NCI-H2081 (cell line): ENCODE measurements around the gene TMEM221.
"Not testable (repeated sequence)": the region's sequence is repeated elsewhere in the genome, so short reads cannot be mapped to it uniquely, and the experiment has no call there.

Experiments
- DNase-seq, 2 experiments: peaks; one replicate each; lab custom pipeline; 2025; lab: John Stamatoyannopoulos, UW

The TMEM221 gene

GRCh38 chr19:17448131-17448967 lies at the start of gene TMEM221:
Gene TMEM221 (minus strand): TSS chr19:17448668. CDS start chr19:17448462, 206 bp downstream.
- DNase-seq: no peak

DNA sequence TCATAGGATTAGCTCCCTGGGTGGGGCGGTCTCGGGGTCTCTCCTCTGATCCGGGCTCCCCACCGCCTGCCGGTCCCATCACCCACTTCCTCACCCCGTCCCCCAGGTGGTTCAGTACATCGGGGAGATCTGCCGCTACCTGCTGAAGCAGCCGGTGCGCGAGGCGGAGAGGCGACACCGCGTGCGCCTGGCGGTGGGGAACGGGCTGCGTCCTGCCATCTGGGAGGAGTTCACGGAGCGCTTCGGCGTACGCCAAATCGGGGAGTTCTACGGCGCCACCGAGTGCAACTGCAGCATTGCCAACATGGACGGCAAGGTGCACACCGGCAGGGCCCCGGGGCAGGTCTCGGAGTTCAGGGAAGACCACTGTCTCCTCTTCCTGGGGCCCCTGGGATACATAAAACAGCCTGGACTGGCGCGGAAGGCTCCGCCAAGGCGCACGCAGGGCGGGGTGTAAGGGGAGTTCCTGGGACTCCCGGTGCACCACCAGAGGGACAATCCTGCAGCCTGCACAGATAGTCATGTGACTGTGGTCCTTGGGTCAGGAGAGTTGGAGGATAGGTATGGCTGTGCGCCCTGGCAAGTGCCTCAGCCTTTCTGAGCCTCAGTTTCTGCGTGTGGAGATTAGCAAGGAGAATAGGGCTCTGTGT lies 48.8 kb upstream of the TMEM221 start:
- DNase-seq: no peak

DNA sequence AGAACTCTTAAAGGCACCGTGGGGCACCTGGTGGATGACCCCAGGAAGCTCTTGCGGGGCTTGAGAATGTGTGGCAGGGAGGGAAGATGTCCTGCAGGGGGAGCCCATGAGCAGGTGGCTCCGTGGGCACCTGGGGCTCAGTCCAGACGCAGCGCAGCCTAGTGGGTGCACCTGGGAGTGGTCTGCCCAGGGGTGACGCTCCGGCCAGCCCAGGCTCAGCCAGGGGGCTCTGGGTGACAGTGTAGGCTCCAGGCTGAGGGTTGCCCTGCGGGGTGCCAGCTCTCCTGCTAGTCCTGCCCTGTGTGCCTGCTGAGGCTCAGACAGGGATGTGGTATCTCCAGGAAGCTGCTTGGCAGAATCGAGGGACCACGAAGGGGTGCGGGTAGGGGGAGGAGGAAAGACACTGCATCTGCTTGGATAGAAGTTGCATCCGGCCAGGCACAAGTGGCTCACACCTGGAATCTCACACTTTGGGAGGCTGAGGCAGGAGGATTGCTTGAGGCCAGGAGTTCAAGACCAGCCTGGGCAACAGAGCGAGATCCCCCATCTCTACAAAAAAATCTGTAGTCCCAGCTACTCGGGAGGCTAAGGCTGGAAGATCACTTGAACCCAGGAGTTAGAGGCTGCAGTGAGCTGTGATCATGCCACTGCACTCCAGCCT lies 48.0 kb upstream of the TMEM221 start:
- peak; percentile 13 to 42 for DNase-seq

GRCh38 chr19:17495639-17496296 lies 47.3 kb upstream of the TMEM221 start:
- DNase-seq: no peak

DNA sequence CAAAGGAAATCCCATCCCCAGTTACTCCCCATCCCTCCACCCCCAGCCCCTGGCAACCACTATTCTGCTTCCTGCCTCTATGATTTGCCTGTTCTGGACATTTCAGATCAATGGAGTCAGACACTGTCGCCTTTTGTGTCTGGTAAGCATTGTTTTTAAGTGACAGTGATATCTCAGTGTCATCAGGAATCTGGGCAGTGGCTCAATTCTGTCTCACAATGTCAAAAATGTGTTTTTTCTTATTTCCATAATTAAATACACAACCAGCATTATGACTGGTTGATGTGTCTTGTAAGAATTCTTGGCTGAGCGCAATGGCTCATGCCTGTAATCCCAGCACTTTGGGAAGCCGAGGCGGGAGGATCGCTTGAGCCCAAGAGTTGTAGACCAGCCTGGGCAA lies 42.8 kb upstream of the TMEM221 start:
- no peak for DNase-seq

- DNase-seq: no peak
Observed at GRCh38 chr19:17490411-17490810, 41.9 kb upstream of the TMEM221 start.

GRCh38 chr19:17489392-17490030 lies 41.0 kb upstream of the TMEM221 start:
- DNase-seq: no peak

- peak; percentile 33 to 40 for DNase-seq
Observed at GRCh38 chr19:17488593-17489391, 40.3 kb upstream of the TMEM221 start.

DNA sequence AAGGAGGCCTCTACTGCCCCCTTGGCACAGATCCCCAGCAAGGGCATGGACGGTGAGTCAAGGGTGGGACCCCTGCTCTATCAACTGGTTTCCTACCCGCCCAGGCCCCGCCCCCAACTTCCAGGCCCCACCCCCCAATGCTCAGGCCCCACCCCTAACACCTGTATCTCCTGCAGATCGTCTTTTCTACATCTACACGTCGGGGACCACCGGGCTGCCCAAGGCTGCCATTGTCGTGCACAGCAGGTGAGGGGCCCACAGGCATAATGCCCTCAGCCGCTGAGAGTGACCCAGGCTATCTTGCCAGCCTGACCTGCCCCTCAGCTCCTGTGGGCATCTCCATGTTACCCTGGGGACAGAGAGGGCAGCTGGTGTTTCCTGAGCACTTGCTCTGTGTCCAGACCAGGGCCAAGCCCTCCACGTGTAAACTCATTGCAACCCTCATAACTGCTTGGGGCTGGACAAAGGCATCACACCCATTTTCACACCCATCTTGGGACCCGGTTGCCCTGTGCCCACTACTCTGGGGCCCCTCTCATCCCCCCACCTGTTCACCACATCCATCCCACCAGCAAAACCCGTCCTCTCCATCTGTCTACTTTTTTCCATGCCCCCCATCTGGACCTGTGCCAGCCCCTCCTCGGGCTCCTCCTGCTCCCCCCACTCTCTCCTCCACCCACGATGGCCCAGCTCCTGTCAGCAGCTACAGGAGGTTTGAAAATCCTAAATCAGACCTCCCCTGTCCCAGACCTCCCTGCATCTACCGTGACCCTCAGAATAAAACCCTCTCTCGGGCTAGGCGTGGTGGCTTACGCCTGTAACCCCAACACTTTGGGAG lies 39.0 kb upstream of the TMEM221 start:
- DNase-seq: no peak

GRCh38 chr19:17486545-17487240 lies 38.2 kb upstream of the TMEM221 start:
- DNase-seq: no peak

- no peak for DNase-seq
Observed at GRCh38 chr19:17484520-17485185, 36.2 kb upstream of the TMEM221 start.

GRCh38 chr19:17483605-17484002 lies 35.1 kb upstream of the TMEM221 start:
- no peak for DNase-seq

- no peak for DNase-seq
Observed at GRCh38 chr19:17482877-17483604, 34.6 kb upstream of the TMEM221 start.

DNA sequence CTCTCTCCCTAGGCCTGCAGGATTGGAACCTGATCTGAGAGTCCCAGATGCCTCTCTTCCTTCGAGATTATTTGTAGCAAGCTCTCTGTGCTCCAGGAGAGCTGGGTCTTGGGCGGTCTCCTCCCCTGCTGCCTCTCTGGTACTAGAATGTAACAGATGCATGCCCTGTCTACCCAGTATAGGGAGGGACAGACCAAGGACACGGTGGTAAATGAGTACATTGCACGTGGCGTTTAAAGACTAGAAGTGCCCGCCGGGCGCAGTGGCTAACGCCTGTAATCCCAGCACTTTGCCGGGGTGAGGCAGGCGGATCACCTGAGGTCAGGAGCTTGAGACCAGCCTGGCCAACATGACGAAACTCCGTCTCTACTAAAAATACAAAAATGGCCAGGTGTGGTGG lies 33.5 kb upstream of the TMEM221 start:
- DNase-seq: no peak

GRCh38 chr19:17479325-17479791 lies 30.9 kb upstream of the TMEM221 start:
- no peak for DNase-seq

DNA sequence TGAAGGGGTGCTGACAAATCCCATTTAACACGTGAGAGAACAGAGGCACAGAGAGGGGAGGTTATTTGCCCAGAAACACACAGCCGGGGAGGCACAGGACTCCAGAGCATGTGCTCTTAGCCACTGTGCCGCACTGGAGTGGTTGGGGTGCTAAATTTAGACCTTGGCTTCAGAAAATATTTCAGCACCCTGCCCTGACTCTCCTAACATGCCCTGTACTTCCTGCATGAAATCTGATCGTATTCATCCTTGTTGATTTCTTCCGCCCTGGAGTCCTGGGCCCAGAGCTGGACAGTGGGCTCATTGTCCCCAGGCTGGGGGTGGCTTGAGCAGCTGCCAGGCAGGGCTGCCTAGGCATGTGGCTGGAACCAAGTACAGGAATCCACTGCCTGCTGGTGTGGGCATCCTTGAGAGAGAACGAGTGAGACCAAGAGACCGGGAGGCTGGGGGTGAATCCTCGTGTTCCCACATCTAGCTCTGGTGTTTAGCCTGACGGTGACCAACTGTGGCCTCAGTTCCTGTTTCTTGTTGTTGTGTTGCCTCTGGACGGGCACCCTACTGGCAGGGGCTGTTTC lies 27.2 kb upstream of the TMEM221 start:
- DNase-seq: no peak

GRCh38 chr19:17475011-17475540 lies 26.6 kb upstream of the TMEM221 start:
- DNase-seq: not testable (repeated sequence)
